Measurements from ENCODE around the gene FAM83F. TPM values are rescaled to one million over a fixed set of nuclear protein-coding genes. Genes with fewer than 3 reads are reported as not detected.

FAM83F gene
- total RNA-seq, 2 experiments from 2014 or later = not detected

DNA sequence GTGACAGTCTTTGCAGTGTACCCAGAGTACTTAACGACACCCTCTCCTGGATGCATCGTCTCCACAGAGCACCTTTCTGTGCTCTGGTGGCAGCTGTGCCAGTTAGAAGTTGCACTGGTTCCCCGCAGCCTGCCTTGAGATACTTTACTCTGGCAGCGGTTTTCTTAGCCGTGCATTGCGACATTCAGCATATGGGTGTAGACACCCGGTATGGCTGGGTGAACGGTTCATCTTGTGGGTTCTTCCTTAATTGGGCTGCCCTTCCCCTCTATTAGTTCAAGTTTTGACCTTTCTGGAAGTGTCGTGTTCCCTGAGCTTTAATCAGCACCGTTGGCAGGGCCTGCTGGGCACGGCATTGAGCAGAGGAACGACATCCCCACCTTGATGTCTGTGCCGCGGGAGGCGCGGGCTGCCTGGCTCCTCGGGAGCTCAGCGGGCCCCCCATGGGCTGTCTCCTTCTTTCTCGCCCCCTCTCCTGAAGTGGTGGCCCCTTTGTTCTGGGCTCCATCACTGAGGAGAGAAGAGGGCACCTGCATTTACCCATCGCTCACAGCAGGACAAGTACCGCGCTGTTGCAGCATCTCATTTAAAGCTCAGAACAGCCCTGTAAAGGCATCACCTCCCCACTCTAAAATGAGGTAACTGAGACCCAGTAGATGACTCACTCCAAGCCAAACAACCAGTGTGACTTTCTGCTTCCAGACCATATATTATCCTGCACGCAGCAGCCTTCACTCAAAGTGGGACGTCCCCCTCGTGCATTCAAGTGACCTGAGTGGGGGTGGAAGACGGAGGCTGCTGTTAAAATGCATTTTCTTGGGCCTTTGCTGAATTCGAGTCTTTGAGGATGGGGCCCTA lies 13.3 kb downstream of the FAM83F start:
- Histone ChIP-seq H4K20me1 (ENCODE audit: insufficient read depth, low read length) (no peaks in the 10 kb centered on the region), H2AFZ (ENCODE audit: low read length) (no peak overlapping the region), H3K4me1 (ENCODE audit: insufficient read depth, low read length, poor library complexity, severe bottlenecking) (no peaks in the 10 kb centered on the region), H3K79me2 (ENCODE audit: insufficient read depth, low read depth, low read length) (no peaks in the 10 kb centered on the region), H3K9me3 (ENCODE audit: low read length) (no peaks in the 10 kb centered on the region), H3K36me3 (ENCODE audit: insufficient read depth, low read length) (no peaks in the 10 kb centered on the region), H3K4me3 (ENCODE audit: low read depth, low read length, poor library complexity, severe bottlenecking) (no peak overlapping the region), H3K27ac (ENCODE audit: low read depth, low read length, poor library complexity, severe bottlenecking) (no peak overlapping the region), H3K9me2 (ENCODE audit: insufficient read depth, low read length) (no peaks in the 10 kb centered on the region), H3K4me2 (ENCODE audit: low read length) (no peak overlapping the region)
- no TSS peak for BruUV-seq (replicated peaks)
- no peak for DNase-seq (ENCODE audit: low spot score)
- intact Hi-C loops (cut with micrococcal nuclease; ENCODE audit: unreplicated experiment) = no loop called here
- TF ChIP-seq, protein P1, sequence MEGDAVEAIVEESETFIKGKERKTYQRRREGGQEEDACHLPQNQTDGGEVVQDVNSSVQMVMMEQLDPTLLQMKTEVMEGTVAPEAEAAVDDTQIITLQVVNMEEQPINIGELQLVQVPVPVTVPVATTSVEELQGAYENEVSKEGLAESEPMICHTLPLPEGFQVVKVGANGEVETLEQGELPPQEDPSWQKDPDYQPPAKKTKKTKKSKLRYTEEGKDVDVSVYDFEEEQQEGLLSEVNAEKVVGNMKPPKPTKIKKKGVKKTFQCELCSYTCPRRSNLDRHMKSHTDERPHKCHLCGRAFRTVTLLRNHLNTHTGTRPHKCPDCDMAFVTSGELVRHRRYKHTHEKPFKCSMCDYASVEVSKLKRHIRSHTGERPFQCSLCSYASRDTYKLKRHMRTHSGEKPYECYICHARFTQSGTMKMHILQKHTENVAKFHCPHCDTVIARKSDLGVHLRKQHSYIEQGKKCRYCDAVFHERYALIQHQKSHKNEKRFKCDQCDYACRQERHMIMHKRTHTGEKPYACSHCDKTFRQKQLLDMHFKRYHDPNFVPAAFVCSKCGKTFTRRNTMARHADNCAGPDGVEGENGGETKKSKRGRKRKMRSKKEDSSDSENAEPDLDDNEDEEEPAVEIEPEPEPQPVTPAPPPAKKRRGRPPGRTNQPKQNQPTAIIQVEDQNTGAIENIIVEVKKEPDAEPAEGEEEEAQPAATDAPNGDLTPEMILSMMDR (conservative IDR thresholded peaks at IDR 0.05; ENCODE audit: low read length) = no peak
- TF ChIP-seq EZH2phosphoT487 (IDR thresholded peaks at IDR 0.05; ENCODE audit: borderline replicate concordance, low read depth, low read length) = no peak
- CTCF ChIA-PET (ENCODE audit: unreplicated experiment) = no interaction called here
- POLR2A ChIA-PET = no interaction called here

- H3K4me2 ChIP-seq (ENCODE audit: low read length) = no peak overlapping the region
- H3K27ac ChIP-seq (ENCODE audit: low read depth, low read length, poor library complexity, severe bottlenecking) = no peak overlapping the region
- no peak overlapping the region for H2AFZ ChIP-seq (ENCODE audit: low read length)
- no TSS peak for BruUV-seq (replicated peaks)
- no peaks in the 10 kb centered on the region for H3K9me3 ChIP-seq (ENCODE audit: low read length)
- H3K79me2 ChIP-seq (ENCODE audit: insufficient read depth, low read depth, low read length) = no peaks in the 10 kb centered on the region
- no peaks in the 10 kb centered on the region for H3K36me3 ChIP-seq (ENCODE audit: insufficient read depth, low read length)
- no peak overlapping the region for H3K4me3 ChIP-seq (ENCODE audit: low read depth, low read length, poor library complexity, severe bottlenecking)
- no peak for TF ChIP-seq EZH2phosphoT487 (IDR thresholded peaks at IDR 0.05; ENCODE audit: borderline replicate concordance, low read depth, low read length)
- TF ChIP-seq, protein P1 (conservative IDR thresholded peaks at IDR 0.05; ENCODE audit: low read length) = no peak
- ChIA-PET POLR2A (no interaction called here), CTCF (ENCODE audit: unreplicated experiment) (interaction anchor here (0.6 kb wide), 1 partner anchor 12 kb away, joined by 3 read pairs; no protein-coding TSS in a partner anchor)
- H4K20me1 ChIP-seq (ENCODE audit: insufficient read depth, low read length) = no peaks in the 10 kb centered on the region
- no peaks in the 10 kb centered on the region for H3K4me1 ChIP-seq (ENCODE audit: insufficient read depth, low read length, poor library complexity, severe bottlenecking)
- no peak for DNase-seq (ENCODE audit: low spot score)
- H3K9me2 ChIP-seq (ENCODE audit: insufficient read depth, low read length) = no peaks in the 10 kb centered on the region
- intact Hi-C loops (cut with micrococcal nuclease; ENCODE audit: unreplicated experiment) = no loop called here
Observed at GRCh38 chr22:40008726-40009291, 14.1 kb downstream of the FAM83F start.

GRCh38 chr22:40009292-40009774 lies 14.6 kb downstream of the FAM83F start:
- Histone ChIP-seq H3K4me3 (ENCODE audit: low read depth, low read length, poor library complexity, severe bottlenecking) (no peak overlapping the region), H3K27ac (ENCODE audit: low read depth, low read length, poor library complexity, severe bottlenecking) (no peak overlapping the region), H3K9me2 (ENCODE audit: insufficient read depth, low read length) (no peaks in the 10 kb centered on the region), H3K79me2 (ENCODE audit: insufficient read depth, low read depth, low read length) (no peaks in the 10 kb centered on the region), H4K20me1 (ENCODE audit: insufficient read depth, low read length) (no peaks in the 10 kb centered on the region), H3K4me1 (ENCODE audit: insufficient read depth, low read length, poor library complexity, severe bottlenecking) (no peaks in the 10 kb centered on the region), H3K36me3 (ENCODE audit: insufficient read depth, low read length) (no peaks in the 10 kb centered on the region), H3K9me3 (ENCODE audit: low read length) (no peaks in the 10 kb centered on the region), H3K4me2 (ENCODE audit: low read length) (no peak overlapping the region), H2AFZ (ENCODE audit: low read length) (no peak overlapping the region)
- no peak for DNase-seq (ENCODE audit: low spot score)
- CTCF ChIA-PET (ENCODE audit: unreplicated experiment) = interaction anchor here (0.6 kb wide), 1 partner anchor 12 kb away, joined by 3 read pairs; no protein-coding TSS in a partner anchor
- POLR2A ChIA-PET = no interaction called here
- intact Hi-C loops (cut with micrococcal nuclease; ENCODE audit: unreplicated experiment) = no loop called here
- TF ChIP-seq, protein P1 (conservative IDR thresholded peaks at IDR 0.05; ENCODE audit: low read length) = no peak
- TF ChIP-seq EZH2phosphoT487 (IDR thresholded peaks at IDR 0.05; ENCODE audit: borderline replicate concordance, low read depth, low read length) = no peak
- BruUV-seq (replicated peaks) = no TSS peak

Data from OCI-LY7 (cell line).